Cardiac muscle cell (in vitro differentiated cells and primary cell): ENCODE results near the gene AKIRIN1. TPM values are rescaled to one million over a fixed set of nuclear protein-coding genes. Genes with fewer than 3 reads are reported as not detected.

Source experiments
- DNase-seq, 2 donors: peaks; one replicate each; pipeline versions ENCODE4 v3.0.0 to v3.0.0-alpha.2; 2010 to 2017; ENCODE audit warnings: low read depth in 1 of 2, low spot score in 1 of 2
- H3K27ac ChIP-seq: fragments of 200-600 bp; sonication (generic); 2 replicates; pipeline ENCODE4 v1.5.1; 2016
- H3K27me3 ChIP-seq: fragments of 200-600 bp; sonication (generic); 2 replicates; pipeline ENCODE4 v1.6.0; 2016; ENCODE audit warnings: control low read depth
- H3K36me3 ChIP-seq: fragments of 200-600 bp; sonication (generic); 2 replicates; pipeline ENCODE4 v1.5.1; 2016; ENCODE audit warnings: control low read depth
- H3K4me1 ChIP-seq: fragments of 200-600 bp; sonication (generic); 2 replicates; pipeline ENCODE4 v1.8.1; 2017; ENCODE audit warnings: low read depth, mild to moderate bottlenecking, mixed run types
- H3K4me3 ChIP-seq: fragments of 200-600 bp; sonication (generic); 2 replicates; pipeline ENCODE4 v1.5.1; 2016; ENCODE audit warnings: mild to moderate bottlenecking
- H3K9me3 ChIP-seq: fragments of 200-600 bp; sonication (generic); 2 replicates; pipeline ENCODE4 v1.5.1; 2017; ENCODE audit warnings: low read depth, mild to moderate bottlenecking, control low read depth
- polyA plus RNA-seq: library from polyadenylated mRNA; unstranded; fragments of >200 nt; fragmentation: Nextera tagmentation; extraction: Ambion mirVana; gene quantifications from 2 replicates; pipeline ENCODE4 v1.2.1, GENCODE V29; 2016
- total RNA-seq: library from RNA; depleted of rRNA; stranded (reverse); fragments of >200 nt; gene quantifications from 2 replicates; pipeline ENCODE4 v1.2.3, GENCODE V29; 2016
- TF ChIP-seq, protein P1 (sequence below): IDR thresholded peaks from 2 replicates; pipeline ENCODE4 v1.5.1; 2012; ENCODE audit warnings: low read depth, mild to moderate bottlenecking, low read length

Gene AKIRIN1
- total and polyA plus RNA-seq, 2 experiments from 2014 or later = 93.6 to 124 TPM

DNA sequence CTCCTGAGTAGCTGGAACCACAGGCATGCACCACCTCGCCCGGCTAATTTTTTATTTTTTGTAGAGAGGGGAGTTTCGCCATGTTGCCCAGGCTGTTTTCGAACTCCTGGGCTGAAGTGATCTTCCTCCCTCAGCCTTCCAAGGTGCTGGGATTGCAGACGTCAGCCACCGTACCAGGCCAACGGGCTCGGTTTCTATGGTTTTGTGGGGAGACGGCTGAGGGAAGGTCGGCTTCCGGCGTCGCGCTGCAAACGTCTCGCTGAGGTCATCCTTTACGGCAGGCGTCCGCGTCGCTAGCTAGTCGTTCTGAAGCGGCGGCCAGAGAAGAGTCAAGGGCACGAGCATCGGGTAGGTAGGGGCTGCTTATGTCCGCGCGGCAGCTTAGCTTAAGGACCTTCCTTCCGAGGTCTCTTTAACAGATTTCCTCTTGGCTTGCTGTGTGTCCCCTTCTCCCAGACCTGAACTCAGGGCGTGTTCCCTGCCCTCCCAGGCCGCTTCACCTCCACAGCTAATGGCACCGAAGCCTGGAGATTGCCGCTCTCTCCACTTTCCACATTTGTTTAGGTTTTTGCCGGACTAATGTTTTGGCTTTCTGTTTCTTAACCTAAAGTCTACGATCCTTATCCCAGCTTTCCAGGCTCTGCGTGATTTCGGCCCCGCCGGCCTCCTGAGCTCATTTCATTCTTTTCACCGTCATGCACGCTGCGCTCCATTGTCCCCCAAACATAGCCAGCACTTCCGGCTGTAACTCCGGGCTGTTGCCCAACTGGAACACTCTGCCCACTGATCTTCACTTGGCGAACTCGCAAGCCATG is 35.2 kb downstream of the AKIRIN1 start, which contains the start of gene NDUFS5:
TSS of gene NDUFS5 (plus strand) at position 300 of the 815 bp plus-strand sequence. CDS start 2,375 bp downstream, outside the sequence.
- H3K4me3 ChIP-seq = peak within 1 kb of the TSS; percentile 84
- TF ChIP-seq, protein P1, sequence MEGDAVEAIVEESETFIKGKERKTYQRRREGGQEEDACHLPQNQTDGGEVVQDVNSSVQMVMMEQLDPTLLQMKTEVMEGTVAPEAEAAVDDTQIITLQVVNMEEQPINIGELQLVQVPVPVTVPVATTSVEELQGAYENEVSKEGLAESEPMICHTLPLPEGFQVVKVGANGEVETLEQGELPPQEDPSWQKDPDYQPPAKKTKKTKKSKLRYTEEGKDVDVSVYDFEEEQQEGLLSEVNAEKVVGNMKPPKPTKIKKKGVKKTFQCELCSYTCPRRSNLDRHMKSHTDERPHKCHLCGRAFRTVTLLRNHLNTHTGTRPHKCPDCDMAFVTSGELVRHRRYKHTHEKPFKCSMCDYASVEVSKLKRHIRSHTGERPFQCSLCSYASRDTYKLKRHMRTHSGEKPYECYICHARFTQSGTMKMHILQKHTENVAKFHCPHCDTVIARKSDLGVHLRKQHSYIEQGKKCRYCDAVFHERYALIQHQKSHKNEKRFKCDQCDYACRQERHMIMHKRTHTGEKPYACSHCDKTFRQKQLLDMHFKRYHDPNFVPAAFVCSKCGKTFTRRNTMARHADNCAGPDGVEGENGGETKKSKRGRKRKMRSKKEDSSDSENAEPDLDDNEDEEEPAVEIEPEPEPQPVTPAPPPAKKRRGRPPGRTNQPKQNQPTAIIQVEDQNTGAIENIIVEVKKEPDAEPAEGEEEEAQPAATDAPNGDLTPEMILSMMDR = no peak
- H3K27me3 ChIP-seq = no peaks in the 10 kb centered on the region
- peaks cover 9% of the 10 kb centered on the region for H3K36me3 ChIP-seq
- H3K9me3 ChIP-seq = no peaks in the 10 kb centered on the region
- DNase-seq = peak; percentile 92 to 96
- peaks cover 5% of the 10 kb centered on the region for H3K4me1 ChIP-seq
- peak within 1 kb of the TSS; percentile 98 for H3K27ac ChIP-seq

DNA sequence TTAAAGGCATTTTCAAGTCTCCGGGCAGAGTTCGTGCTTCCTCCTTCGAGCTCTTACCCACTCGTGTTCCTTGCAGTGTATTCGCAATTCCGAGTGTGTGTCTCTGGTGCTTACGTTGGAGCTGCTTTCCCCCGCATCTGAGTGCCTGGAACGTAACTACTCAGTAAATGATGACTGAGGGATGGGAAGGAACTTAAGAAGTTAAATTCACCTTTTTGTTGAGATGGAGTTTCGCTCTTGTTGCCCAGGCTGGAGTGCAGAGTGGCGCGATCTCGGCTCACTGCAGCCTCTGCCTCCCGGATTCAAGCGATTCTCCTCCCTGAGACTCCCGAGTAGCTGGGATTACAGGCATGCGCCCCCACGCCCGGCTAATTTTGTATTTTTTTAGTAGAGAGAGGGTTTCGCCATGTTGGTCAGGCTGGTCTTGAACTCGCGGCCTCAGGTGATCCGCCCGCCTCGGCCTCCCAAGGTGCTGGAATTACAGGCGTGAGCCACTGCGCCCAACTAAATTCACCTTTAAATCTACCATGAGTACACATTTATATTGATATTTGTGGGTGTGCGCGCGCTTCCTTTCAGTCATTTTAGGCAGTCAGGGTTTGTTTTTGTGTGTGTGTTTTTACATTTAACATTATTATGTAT is 35.9 kb downstream of the AKIRIN1 start:
- peaks cover 5% of the 10 kb centered on the region for H3K4me1 ChIP-seq
- DNase-seq = no peak
- TF ChIP-seq, protein P1 = no peak
- no peaks in the 10 kb centered on the region for H3K9me3 ChIP-seq
- peak overlapping the region; percentile 84 for H3K4me3 ChIP-seq
- H3K36me3 ChIP-seq = peaks cover 14% of the 10 kb centered on the region
- no peaks in the 10 kb centered on the region for H3K27me3 ChIP-seq
- peak overlapping the region; percentile 98 for H3K27ac ChIP-seq

DNA sequence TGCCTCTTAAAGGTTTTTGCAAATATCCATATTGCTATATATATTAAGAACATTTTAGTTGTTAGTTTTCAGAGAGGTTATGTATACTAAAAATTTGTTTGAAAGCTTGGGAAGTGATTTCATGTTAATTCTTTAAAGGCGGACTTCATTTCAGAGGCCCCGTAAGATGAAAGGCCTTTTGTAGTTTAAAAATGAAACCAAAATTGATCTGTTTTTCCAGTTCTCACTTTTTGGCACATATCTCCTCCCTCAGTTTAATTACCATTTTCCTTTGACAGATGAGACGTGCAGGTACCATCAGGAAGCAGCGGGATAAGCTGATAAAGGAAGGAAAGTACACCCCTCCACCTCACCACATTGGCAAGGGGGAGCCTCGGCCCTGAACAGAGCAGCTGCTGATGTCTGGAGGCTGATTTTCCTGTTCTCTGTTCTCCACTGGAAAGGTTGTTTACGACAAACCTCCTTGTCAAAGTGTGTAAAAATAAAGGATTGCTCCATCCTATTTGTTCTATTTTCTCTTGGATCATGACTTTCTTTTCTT is 43.1 kb downstream of the AKIRIN1 start:
- peaks cover 33% of the 10 kb centered on the region for H3K36me3 ChIP-seq
- H3K9me3 ChIP-seq = no peaks in the 10 kb centered on the region
- H3K4me1 ChIP-seq = no peaks in the 10 kb centered on the region
- H3K4me3 ChIP-seq = no peak overlapping the region
- TF ChIP-seq, protein P1 = no peak
- no peak overlapping the region for H3K27ac ChIP-seq
- no peaks in the 10 kb centered on the region for H3K27me3 ChIP-seq
- DNase-seq = no peak

DNA sequence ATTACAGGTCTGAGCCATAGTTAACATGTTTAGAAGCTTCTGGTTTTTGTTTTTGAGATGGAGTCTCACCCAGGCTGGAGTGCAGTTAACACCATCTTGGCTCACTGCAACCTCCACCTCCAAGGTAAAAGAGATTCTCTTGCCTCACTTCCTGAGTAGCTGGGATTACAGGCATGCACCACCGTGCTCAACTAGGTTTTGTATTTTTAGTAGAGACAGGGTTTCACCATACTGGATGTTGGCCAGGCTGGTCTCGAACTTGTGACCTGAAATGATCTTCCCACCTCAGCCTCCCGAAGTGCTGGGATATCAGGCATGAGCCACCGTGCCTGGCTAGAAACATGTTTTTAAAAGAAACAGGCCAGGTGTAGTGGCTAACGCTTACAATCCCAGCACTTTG is 45.6 kb downstream of the AKIRIN1 start:
- Histone ChIP-seq H3K4me1 (no peaks in the 10 kb centered on the region), H3K27me3 (no peaks in the 10 kb centered on the region), H3K9me3 (no peaks in the 10 kb centered on the region), H3K36me3 (peaks cover 27% of the 10 kb centered on the region), H3K4me3 (no peak overlapping the region), H3K27ac (no peak overlapping the region)
- DNase-seq = no peak
- TF ChIP-seq, protein P1 = no peak

DNA sequence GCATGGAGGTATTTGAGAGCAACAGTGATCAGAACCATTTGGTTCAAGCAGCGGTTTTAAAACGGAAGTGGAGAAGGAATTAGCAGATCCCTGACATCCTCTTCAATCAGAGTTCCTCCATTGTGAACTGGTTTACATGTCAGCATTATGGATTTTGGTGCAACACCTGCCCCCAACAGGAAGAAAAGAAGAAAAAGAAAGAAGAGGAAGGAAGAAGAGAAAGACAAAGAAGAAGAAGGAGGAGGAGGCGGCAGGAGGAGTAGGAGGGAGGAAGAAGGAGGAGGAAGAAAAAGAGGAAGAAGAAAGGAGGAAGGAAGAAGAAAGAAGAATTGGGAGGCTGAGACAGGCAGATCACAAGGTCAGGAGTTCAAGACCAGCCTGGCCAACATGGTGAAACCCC is 52.4 kb downstream of the AKIRIN1 start:
- H3K27me3 ChIP-seq = no peaks in the 10 kb centered on the region
- no peak for DNase-seq
- H3K9me3 ChIP-seq = no peaks in the 10 kb centered on the region
- H3K36me3 ChIP-seq = peaks cover 6% of the 10 kb centered on the region
- no peak overlapping the region for H3K4me3 ChIP-seq
- TF ChIP-seq, protein P1 = no peak
- peaks cover 16% of the 10 kb centered on the region for H3K4me1 ChIP-seq
- no peak overlapping the region for H3K27ac ChIP-seq
